HEK293T (cell line): ENCODE data around the gene ERC1.

Source experiments
- CTCF ChIA-PET: fragments of 350-600 bp; formaldehyde crosslinking; extraction: SDS; loops from one replicate; lab custom pipeline; 2021; ENCODE audit warnings: antibody characterized with exemption, inconsistent platforms; lab: Yijun Ruan, JAX
- POLR2A ChIA-PET: fragments of 350-600 bp; formaldehyde crosslinking; extraction: SDS; loops from one replicate; lab custom pipeline; 2020; ENCODE audit warnings: antibody characterized with exemption, inconsistent platforms; lab: Yijun Ruan, JAX
- DNase-seq: peaks from one replicate; pipeline ENCODE4 v3.0.0; 2012; ENCODE audit warnings: mixed read lengths; ENCODE audit errors: extremely low spot score
- ARNT ChIP-seq: fragments of 450-650 bp; IDR thresholded peaks from 2 replicates; pipeline ENCODE4 v1.6.1; 2017; ENCODE audit warnings: mild to moderate bottlenecking
- BHLHE40 ChIP-seq: fragments of 450-650 bp; IDR thresholded peaks from 2 replicates; pipeline ENCODE4 v1.6.1; 2016; ENCODE audit warnings: mild to moderate bottlenecking, moderate library complexity, borderline replicate concordance
- CTBP1 ChIP-seq: fragments of 450-650 bp; IDR thresholded peaks from 2 replicates; pipeline ENCODE4 v1.6.1; 2016; ENCODE audit warnings: borderline replicate concordance
- ELF4 ChIP-seq: fragments of 450-650 bp; IDR thresholded peaks from 2 replicates; pipeline ENCODE4 v1.6.1; 2017; ENCODE audit warnings: antibody characterized with exemption
- FOXA1 ChIP-seq: fragments of 450-650 bp; IDR thresholded peaks from 2 replicates; pipeline ENCODE4 v1.6.1; 2016; ENCODE audit warnings: mild to moderate bottlenecking
- FOXK2 ChIP-seq: fragments of 450-650 bp; IDR thresholded peaks from 2 replicates; pipeline ENCODE4 v1.6.1; 2016; ENCODE audit warnings: mild to moderate bottlenecking
- FOXM1 ChIP-seq: fragments of 450-650 bp; IDR thresholded peaks from 2 replicates; pipeline ENCODE4 v1.6.1; 2017; ENCODE audit warnings: mild to moderate bottlenecking, borderline replicate concordance
- HDGF ChIP-seq: fragments of 450-650 bp; IDR thresholded peaks from 2 replicates; pipeline ENCODE4 v1.6.1; 2017; ENCODE audit warnings: antibody characterized with exemption, borderline replicate concordance
- L3MBTL2 ChIP-seq: fragments of 450-650 bp; conservative IDR thresholded peaks from 2 replicates; pipeline ENCODE4 v1.6.1; 2016; ENCODE audit warnings: mild to moderate bottlenecking
- LEF1 ChIP-seq: fragments of 450-650 bp; IDR thresholded peaks from 2 replicates; pipeline ENCODE4 v1.6.1; 2017; ENCODE audit warnings: mild to moderate bottlenecking, borderline replicate concordance
- NFRKB ChIP-seq: fragments of 450-650 bp; IDR thresholded peaks from 2 replicates; pipeline ENCODE4 v1.6.1; 2016; ENCODE audit warnings: mild to moderate bottlenecking, moderate library complexity
- PKNOX1 ChIP-seq: fragments of 450-650 bp; IDR thresholded peaks from 2 replicates; pipeline ENCODE4 v1.6.1; 2016
- SP1 ChIP-seq: fragments of 450-650 bp; IDR thresholded peaks from 2 replicates; pipeline ENCODE4 v1.6.1; 2017
- SUZ12 ChIP-seq: fragments of 450-650 bp; IDR thresholded peaks from 2 replicates; pipeline ENCODE4 v1.6.1; 2016; ENCODE audit warnings: mild to moderate bottlenecking
- TARDBP ChIP-seq: fragments of 450-650 bp; IDR thresholded peaks from 2 replicates; pipeline ENCODE4 v1.6.1; 2016
- ZNF384 ChIP-seq: fragments of 450-650 bp; IDR thresholded peaks from 2 replicates; pipeline ENCODE4 v1.6.1; 2016

ERC1 gene

DNA sequence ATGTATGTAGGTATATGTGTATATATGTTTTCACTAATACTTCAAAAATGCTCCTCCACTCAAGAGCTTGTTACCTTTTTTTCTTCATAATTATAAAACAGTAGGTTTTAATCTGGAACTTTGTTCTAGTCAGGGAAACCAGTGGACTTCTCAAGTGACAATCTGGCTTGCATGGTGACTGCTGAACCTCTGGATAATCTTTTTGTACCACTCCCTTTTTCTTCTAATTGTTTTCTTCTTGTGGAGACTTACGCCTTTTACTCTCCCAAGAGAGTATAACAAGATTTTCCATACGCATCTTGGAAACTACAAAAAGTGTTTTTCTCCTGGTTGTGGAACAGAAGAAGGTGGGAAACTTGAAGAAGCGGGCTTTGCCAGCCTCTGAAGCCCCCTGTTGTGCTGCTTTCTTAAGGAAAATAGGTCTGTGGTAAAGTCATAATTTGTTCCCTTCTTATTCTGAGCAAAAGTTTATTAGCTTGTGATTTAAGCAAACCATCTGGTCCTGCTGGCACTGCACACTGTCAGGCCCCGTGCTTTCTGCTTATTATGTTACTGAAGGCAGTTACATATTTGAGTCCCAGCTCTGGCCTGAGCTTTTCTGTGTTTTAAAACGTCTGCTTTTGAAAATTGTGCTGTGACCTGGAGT, 291.8 kb downstream of the ERC1 start:
- POLR2A ChIA-PET: no interaction called here
- DNase-seq: no peak
- TF ChIP-seq HDGF (no peak), FOXA1 (no peak), ZNF384 (no peak), SUZ12 (no peak), FOXM1 (no peak)
- CTCF ChIA-PET: no interaction called here

DNA sequence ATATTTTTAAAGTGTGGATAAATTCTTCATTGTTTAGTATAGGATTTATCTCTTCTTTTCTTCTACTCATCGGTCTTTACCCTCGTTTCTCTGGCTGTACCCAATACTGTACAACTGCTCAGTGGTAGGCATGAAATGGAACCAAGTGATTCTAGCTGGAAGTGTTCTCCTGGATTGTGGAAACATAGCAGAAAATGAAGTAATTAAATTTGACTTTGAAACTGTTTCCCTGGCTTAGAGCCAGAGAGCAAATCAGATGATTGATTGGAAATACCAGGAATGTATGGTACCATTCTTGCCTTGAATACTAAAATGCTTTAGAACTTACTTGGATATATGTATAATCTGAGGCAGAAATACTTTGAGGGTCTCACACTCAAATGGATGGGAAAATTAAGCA, 292.3 kb downstream of the ERC1 start:
- no peak for DNase-seq
- POLR2A ChIA-PET: no interaction called here
- CTCF ChIA-PET: no interaction called here
- no peak for TF ChIP-seq TARDBP
- TF ChIP-seq NFRKB: no peak
- no peak for TF ChIP-seq FOXM1
- TF ChIP-seq FOXK2: no peak
- no peak for TF ChIP-seq BHLHE40
- TF ChIP-seq SP1: no peak
- TF ChIP-seq LEF1: no peak
- TF ChIP-seq SUZ12: no peak
- TF ChIP-seq ZNF384: no peak
- TF ChIP-seq ELF4: no peak
- no peak for TF ChIP-seq L3MBTL2
- no peak for TF ChIP-seq CTBP1

- no peak for TF ChIP-seq SUZ12
- TF ChIP-seq LEF1: no peak
- TF ChIP-seq SP1: no peak
- no peak for TF ChIP-seq ZNF384
- TF ChIP-seq L3MBTL2: no peak
- no peak for TF ChIP-seq FOXA1
- POLR2A ChIA-PET: no interaction called here
- CTCF ChIA-PET: no interaction called here
- DNase-seq: no peak
Observed at GRCh38 chr12:1284611-1285010, 293.6 kb downstream of the ERC1 start.

- TF ChIP-seq FOXK2 (no peak), TARDBP (no peak), NFRKB (no peak), SP1 (no peak), L3MBTL2 (no peak), HDGF (no peak), ELF4 (no peak), FOXA1 (no peak), BHLHE40 (no peak), ARNT (no peak), ZNF384 (no peak), SUZ12 (no peak), CTBP1 (no peak), LEF1 (no peak), PKNOX1 (no peak), FOXM1 (no peak)
- CTCF ChIA-PET: no interaction called here
- no peak for DNase-seq
- POLR2A ChIA-PET: no interaction called here
Observed at GRCh38 chr12:1287446-1287975, 296.5 kb downstream of the ERC1 start.

DNA sequence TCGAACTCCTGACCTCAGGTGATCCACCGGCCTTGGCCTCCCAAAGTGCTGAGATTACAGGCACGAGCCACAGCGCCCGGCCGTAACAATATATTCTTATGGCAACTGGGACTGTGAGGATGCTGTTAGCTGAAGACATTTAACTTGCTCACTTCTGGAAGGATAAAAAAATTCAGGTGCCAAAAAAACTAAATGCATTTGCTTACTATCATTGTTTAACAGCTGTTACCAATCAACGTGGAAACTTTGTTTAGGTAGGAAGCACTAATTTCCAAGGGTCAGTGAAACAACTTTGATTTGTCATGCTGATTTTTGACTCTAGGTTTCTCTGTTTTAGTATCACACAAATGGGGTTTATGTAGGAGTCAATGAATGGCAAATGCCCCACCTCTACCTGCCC, 297.3 kb downstream of the ERC1 start:
- TF ChIP-seq CTBP1: no peak
- no peak for TF ChIP-seq BHLHE40
- no peak for TF ChIP-seq PKNOX1
- no peak for TF ChIP-seq ELF4
- no peak for TF ChIP-seq ARNT
- no peak for TF ChIP-seq HDGF
- TF ChIP-seq TARDBP: no peak
- no peak for TF ChIP-seq SP1
- no peak for TF ChIP-seq ZNF384
- no peak for TF ChIP-seq FOXM1
- TF ChIP-seq LEF1: no peak
- TF ChIP-seq FOXA1: no peak
- ChIA-PET CTCF (no interaction called here), POLR2A (no interaction called here)
- no peak for DNase-seq

GRCh38 chr12:1289371-1290155, 298.5 kb downstream of the ERC1 start:
- TF ChIP-seq SUZ12 (no peak), ZNF384 (no peak), BHLHE40 (no peak), TARDBP (no peak), LEF1 (no peak), CTBP1 (no peak), FOXM1 (no peak), L3MBTL2 (no peak), NFRKB (no peak), FOXK2 (no peak)
- DNase-seq: no peak
- POLR2A ChIA-PET: no interaction called here
- CTCF ChIA-PET: no interaction called here

DNA sequence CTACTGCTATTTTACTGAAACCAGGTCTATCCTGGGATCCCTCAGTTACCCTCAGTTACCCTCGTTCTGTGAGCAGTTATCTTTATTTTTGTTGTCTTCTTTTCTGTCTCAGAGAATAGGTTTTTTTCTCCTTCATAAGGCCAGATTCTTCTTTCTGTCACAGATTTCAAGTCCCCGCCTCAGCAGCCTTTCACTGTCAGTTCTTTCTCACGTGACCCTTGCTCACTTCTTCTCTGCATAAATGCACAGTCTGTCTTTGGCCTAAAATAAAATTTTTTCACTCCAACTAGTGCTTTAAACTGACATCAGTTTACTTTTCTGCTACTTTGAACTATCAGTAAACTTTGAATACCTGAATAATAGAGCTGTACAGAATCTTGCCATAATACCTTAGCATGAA, 299.7 kb downstream of the ERC1 start:
- POLR2A ChIA-PET: no interaction called here
- CTCF ChIA-PET: no interaction called here
- no peak for DNase-seq
- no peak for TF ChIP-seq BHLHE40
- TF ChIP-seq LEF1: no peak
- no peak for TF ChIP-seq FOXA1
- no peak for TF ChIP-seq SUZ12
- TF ChIP-seq FOXK2: no peak
- TF ChIP-seq L3MBTL2: no peak
- TF ChIP-seq CTBP1: no peak
- no peak for TF ChIP-seq TARDBP
- TF ChIP-seq ARNT: no peak
- no peak for TF ChIP-seq NFRKB
- TF ChIP-seq SP1: no peak
- TF ChIP-seq FOXM1: no peak
- no peak for TF ChIP-seq PKNOX1
- no peak for TF ChIP-seq ELF4
- TF ChIP-seq HDGF: no peak
- no peak for TF ChIP-seq ZNF384
